Neural cell (in vitro differentiated cells): ENCODE results near the gene FAM170B. TPM values are rescaled to one million over a fixed set of nuclear protein-coding genes. Genes with fewer than 3 reads are reported as not detected.

Experiments
- H2AFZ ChIP-seq: fragments of 200-600, 300-800 bp; sonication (generic), shearing (Covaris generic); 2 replicates; pipeline ENCODE4 v1.6.0; 2014; ENCODE audit warnings: low read depth, mild to moderate bottlenecking, antibody characterized with exemption, low read length, moderate library complexity
- H3F3A ChIP-seq: fragments of 200-600 bp; shearing (Covaris generic); 2 replicates; pipeline ENCODE4 v1.6.1; 2016; ENCODE audit warnings: mild to moderate bottlenecking, moderate library complexity, mixed read lengths, antibody characterized with exemption, low read length; ENCODE audit not compliant: insufficient read depth, poor library complexity, severe bottlenecking
- H3K27ac ChIP-seq: fragments of 200-600, 300-800 bp; sonication (generic), shearing (Covaris generic); 2 replicates; pipeline ENCODE4 v1.5.1; 2014; ENCODE audit warnings: mild to moderate bottlenecking, low read length, moderate library complexity
- H3K27me3 ChIP-seq: fragments of 300-800, 200-600 bp; sonication (generic), shearing (Covaris generic); 2 replicates; pipeline ENCODE4 v1.6.0; 2014; ENCODE audit warnings: mild to moderate bottlenecking, low read depth, low read length, moderate library complexity; ENCODE audit not compliant: insufficient read depth
- H3K36me3 ChIP-seq: fragments of 300-800, 200-600 bp; sonication (generic), shearing (Covaris generic); 2 replicates; pipeline ENCODE4 v1.5.1; 2014; ENCODE audit warnings: mild to moderate bottlenecking, antibody characterized with exemption, low read length, moderate library complexity; ENCODE audit not compliant: insufficient read depth
- H3K4me2 ChIP-seq: fragments of 300-800, 200-600 bp; sonication (generic), shearing (Covaris generic); 2 replicates; pipeline ENCODE4 v1.6.0; 2014; ENCODE audit warnings: mild to moderate bottlenecking, low read length
- H3K4me3 ChIP-seq: fragments of 300-800, 200-600 bp; sonication (generic), shearing (Covaris generic); 2 replicates; pipeline ENCODE4 v1.5.1; 2014; ENCODE audit warnings: mild to moderate bottlenecking, low read length, moderate library complexity
- H3K79me2 ChIP-seq: fragments of 200-600 bp; shearing (Covaris generic); replicated peaks from 2 replicates; pipeline ENCODE4 v1.6.0; 2014; ENCODE audit warnings: mild to moderate bottlenecking, low read length, moderate library complexity; ENCODE audit not compliant: insufficient read depth
- H3K9ac ChIP-seq: fragments of 300-800, 200-600 bp; sonication (generic), shearing (Covaris generic); 2 replicates; pipeline ENCODE4 v1.6.1; 2016; ENCODE audit warnings: mild to moderate bottlenecking, low read length, mixed read lengths
- H3K9me2 ChIP-seq: fragments of 200-600 bp; shearing (Covaris generic); 2 replicates; pipeline ENCODE4 v1.6.1; 2016; ENCODE audit warnings: mild to moderate bottlenecking, low read length, mixed read lengths; ENCODE audit not compliant: insufficient read depth
- H3K9me3 ChIP-seq: fragments of 200-600, 300-800 bp; sonication (generic), shearing (Covaris generic); 2 replicates; pipeline ENCODE4 v1.6.1; 2016; ENCODE audit warnings: mild to moderate bottlenecking, mixed run types, low read length, moderate library complexity, mixed read lengths
- H4K20me1 ChIP-seq: fragments of 200-600 bp; shearing (Covaris generic); 2 replicates; pipeline ENCODE4 v1.6.1; 2016; ENCODE audit warnings: mild to moderate bottlenecking, mixed run types; ENCODE audit not compliant: insufficient read depth
- EP300 ChIP-seq: fragments of 450-650 bp; conservative IDR thresholded peaks from 2 replicates; pipeline ENCODE4 v1.6.1; 2014; ENCODE audit warnings: antibody characterized with exemption, mild to moderate bottlenecking, moderate library complexity; ENCODE audit not compliant: poor library complexity, severe bottlenecking
- EZH2 ChIP-seq: fragments of 200-600, 300-800 bp; shearing (Covaris generic), sonication (generic); IDR thresholded peaks from 2 replicates; pipeline ENCODE4 v1.6.1; 2014; ENCODE audit warnings: antibody characterized with exemption, low read length, borderline replicate concordance, mild to moderate bottlenecking; ENCODE audit not compliant: insufficient read depth, poor library complexity, severe bottlenecking
- MXI1 ChIP-seq: fragments of 450-650 bp; conservative IDR thresholded peaks from 2 replicates; pipeline ENCODE4 v1.6.1; 2014; ENCODE audit warnings: antibody characterized with exemption, mild to moderate bottlenecking; ENCODE audit not compliant: poor library complexity, severe bottlenecking
- POLR2AphosphoS5 ChIP-seq: IDR thresholded peaks from 2 replicates; pipeline ENCODE4 v1.6.1; 2012
- RAD21 ChIP-seq: fragments of 450-650 bp; conservative IDR thresholded peaks from 2 replicates; pipeline ENCODE4 v1.6.1; 2014; ENCODE audit warnings: antibody characterized with exemption, mild to moderate bottlenecking, moderate library complexity
- REST ChIP-seq: IDR thresholded peaks from 2 replicates; pipeline ENCODE4 v1.6.1; 2012; ENCODE audit warnings: borderline replicate concordance
- SMC3 ChIP-seq: fragments of 450-650 bp; conservative IDR thresholded peaks from 2 replicates; pipeline ENCODE4 v1.6.1; 2014; ENCODE audit warnings: antibody characterized with exemption, mild to moderate bottlenecking, moderate library complexity; ENCODE audit not compliant: poor library complexity
- TAF1 ChIP-seq: IDR thresholded peaks from 2 replicates; pipeline ENCODE4 v1.6.1; 2012; ENCODE audit warnings: low read depth
- polyA plus RNA-seq: library from polyadenylated mRNA; depleted of rRNA; stranded (reverse); fragments of >200 nt; gene quantifications from 2 replicates; pipeline ENCODE4 v1.2.3, GENCODE V29; 2014
- TF ChIP-seq, protein P1 (sequence below): fragments of 450-650 bp; IDR thresholded peaks from 2 replicates; pipeline ENCODE4 v1.5.1; 2014; ENCODE audit warnings: antibody characterized with exemption, mild to moderate bottlenecking, moderate library complexity; ENCODE audit not compliant: poor library complexity, severe bottlenecking

FAM170B gene
- polyA plus RNA-seq, 1 donor from 2014 or later, result not detected

- Histone ChIP-seq H3K27ac (no peak overlapping the region), H3K36me3 (no peaks in the 10 kb centered on the region), H3K79me2 (no peaks in the 10 kb centered on the region), H3K9ac (no peak overlapping the region), H3K9me2 (no peaks in the 10 kb centered on the region), H3F3A (no peaks in the 10 kb centered on the region), H3K4me3 (no peak overlapping the region), H4K20me1 (no peaks in the 10 kb centered on the region), H3K27me3 (no peaks in the 10 kb centered on the region), H2AFZ (no peak overlapping the region), H3K9me3 (no peaks in the 10 kb centered on the region), H3K4me2 (no peak overlapping the region)
- no peak for TF ChIP-seq POLR2AphosphoS5
- no peak for TF ChIP-seq SMC3
- no peak for TF ChIP-seq TAF1
- TF ChIP-seq REST, result no peak
- TF ChIP-seq MXI1, result no peak
- no peak for TF ChIP-seq EP300
- no peak for TF ChIP-seq EZH2
- no peak for TF ChIP-seq RAD21
- TF ChIP-seq, protein P1, sequence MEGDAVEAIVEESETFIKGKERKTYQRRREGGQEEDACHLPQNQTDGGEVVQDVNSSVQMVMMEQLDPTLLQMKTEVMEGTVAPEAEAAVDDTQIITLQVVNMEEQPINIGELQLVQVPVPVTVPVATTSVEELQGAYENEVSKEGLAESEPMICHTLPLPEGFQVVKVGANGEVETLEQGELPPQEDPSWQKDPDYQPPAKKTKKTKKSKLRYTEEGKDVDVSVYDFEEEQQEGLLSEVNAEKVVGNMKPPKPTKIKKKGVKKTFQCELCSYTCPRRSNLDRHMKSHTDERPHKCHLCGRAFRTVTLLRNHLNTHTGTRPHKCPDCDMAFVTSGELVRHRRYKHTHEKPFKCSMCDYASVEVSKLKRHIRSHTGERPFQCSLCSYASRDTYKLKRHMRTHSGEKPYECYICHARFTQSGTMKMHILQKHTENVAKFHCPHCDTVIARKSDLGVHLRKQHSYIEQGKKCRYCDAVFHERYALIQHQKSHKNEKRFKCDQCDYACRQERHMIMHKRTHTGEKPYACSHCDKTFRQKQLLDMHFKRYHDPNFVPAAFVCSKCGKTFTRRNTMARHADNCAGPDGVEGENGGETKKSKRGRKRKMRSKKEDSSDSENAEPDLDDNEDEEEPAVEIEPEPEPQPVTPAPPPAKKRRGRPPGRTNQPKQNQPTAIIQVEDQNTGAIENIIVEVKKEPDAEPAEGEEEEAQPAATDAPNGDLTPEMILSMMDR, result no peak
These were observed 39.9 kb downstream of the FAM170B start for GRCh38 chr10:49093922-49094321.

DNA sequence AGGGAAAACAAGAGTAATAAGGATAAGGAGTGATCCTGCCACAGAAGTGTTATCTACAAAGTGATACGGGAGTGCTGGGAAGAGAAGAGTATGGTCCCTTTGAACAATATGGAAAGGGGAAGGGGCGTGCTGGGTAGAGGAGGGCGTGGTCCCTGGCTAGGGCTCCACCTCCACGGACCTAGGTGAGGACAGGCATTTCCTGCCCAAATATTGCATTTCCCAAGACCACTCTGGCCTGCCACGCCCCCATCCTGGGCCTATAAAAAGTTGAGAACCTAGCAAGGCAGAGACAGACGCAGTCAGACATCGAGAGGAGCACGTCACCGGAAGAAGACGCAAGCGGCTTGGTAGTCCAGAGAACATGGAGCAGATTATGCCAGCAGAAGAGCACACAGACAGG, 41.3 kb downstream of the FAM170B start:
- TF ChIP-seq SMC3 (no peak), REST (no peak), EP300 (no peak), MXI1 (no peak), EZH2 (no peak)
- TF ChIP-seq, protein P1, result no peak

More for the DNA sequence above, 41.3 kb downstream of the FAM170B start:
- no peaks in the 10 kb centered on the region for H3K9me3 ChIP-seq
- H3K27me3 ChIP-seq, result no peaks in the 10 kb centered on the region
- H3K4me3 ChIP-seq, result no peak overlapping the region
- no peaks in the 10 kb centered on the region for H3K79me2 ChIP-seq
- H2AFZ ChIP-seq, result no peak overlapping the region
- H3K27ac ChIP-seq, result no peak overlapping the region
- no peaks in the 10 kb centered on the region for H3F3A ChIP-seq
- H3K9me2 ChIP-seq, result no peaks in the 10 kb centered on the region
- H3K9ac ChIP-seq, result no peak overlapping the region
- H3K36me3 ChIP-seq, result no peaks in the 10 kb centered on the region
- H3K4me2 ChIP-seq, result no peak overlapping the region
- no peaks in the 10 kb centered on the region for H4K20me1 ChIP-seq
